ENCODE measurements around the gene CEP19.

The CEP19 gene

GRCh38 chr3:196688349-196688748 lies 23.7 kb downstream of the CEP19 start:
- H3K9me3 ChIP-seq = no peaks in the 10 kb centered on the region
- no peaks in the 10 kb centered on the region for H3K36me3 ChIP-seq
- H3K4me3 ChIP-seq (ENCODE audit: low read depth, low read length) = no peak overlapping the region
- H3K27me3 ChIP-seq = no peaks in the 10 kb centered on the region
- H3K4me1 ChIP-seq = no peaks in the 10 kb centered on the region
- no peak for TF ChIP-seq CTCF (IDR thresholded peaks at IDR 0.05; ENCODE audit: low read depth, low read length)
- peak; percentile 29 for DNase-seq

- no peak for DNase-seq
- no peak overlapping the region for H3K4me3 ChIP-seq (ENCODE audit: low read depth, low read length)
- no peaks in the 10 kb centered on the region for H3K36me3 ChIP-seq
- no peaks in the 10 kb centered on the region for H3K4me1 ChIP-seq
- no peak for TF ChIP-seq CTCF (IDR thresholded peaks at IDR 0.05; ENCODE audit: low read depth, low read length)
- no peaks in the 10 kb centered on the region for H3K27me3 ChIP-seq
- no peaks in the 10 kb centered on the region for H3K9me3 ChIP-seq
These were observed 25.6 kb downstream of the CEP19 start for GRCh38 chr3:196686436-196686835.

GRCh38 chr3:196684548-196685407 lies 27.3 kb downstream of the CEP19 start:
- H3K4me3 ChIP-seq (ENCODE audit: low read depth, low read length) = peak overlapping the region; percentile 16
- H3K36me3 ChIP-seq = no peaks in the 10 kb centered on the region
- H3K4me1 ChIP-seq = no peaks in the 10 kb centered on the region
- H3K9me3 ChIP-seq = no peaks in the 10 kb centered on the region
- peak; percentile 64 for DNase-seq
- TF ChIP-seq CTCF (IDR thresholded peaks at IDR 0.05; ENCODE audit: low read depth, low read length) = peak; percentile 92
- H3K27me3 ChIP-seq = peaks cover 6% of the 10 kb centered on the region

- DNase-seq = no peak
- Histone ChIP-seq H3K27me3 (peaks cover 10% of the 10 kb centered on the region), H3K36me3 (no peaks in the 10 kb centered on the region), H3K4me3 (ENCODE audit: low read depth, low read length) (no peak overlapping the region), H3K9me3 (no peaks in the 10 kb centered on the region), H3K4me1 (no peaks in the 10 kb centered on the region)
- no peak for TF ChIP-seq CTCF (IDR thresholded peaks at IDR 0.05; ENCODE audit: low read depth, low read length)
These were observed 34.1 kb downstream of the CEP19 start for GRCh38 chr3:196677931-196678330.

- no peak overlapping the region for H3K4me3 ChIP-seq (ENCODE audit: low read depth, low read length)
- no peak for DNase-seq
- TF ChIP-seq CTCF (IDR thresholded peaks at IDR 0.05; ENCODE audit: low read depth, low read length) = no peak
- H3K4me1 ChIP-seq = no peaks in the 10 kb centered on the region
- H3K27me3 ChIP-seq = peaks cover 10% of the 10 kb centered on the region
- no peaks in the 10 kb centered on the region for H3K9me3 ChIP-seq
- H3K36me3 ChIP-seq = no peaks in the 10 kb centered on the region
These were observed 34.7 kb downstream of the CEP19 start for GRCh38 chr3:196677353-196677752.

- Histone ChIP-seq H3K36me3 (no peaks in the 10 kb centered on the region), H3K27me3 (peaks cover 2% of the 10 kb centered on the region; the same call in 1 of the 2 replicates), H3K4me3 (ENCODE audit: low read depth, low read length) (no peak overlapping the region), H3K9me3 (no peaks in the 10 kb centered on the region), H3K4me1 (no peaks in the 10 kb centered on the region)
- DNase-seq = no peak
- TF ChIP-seq CTCF (IDR thresholded peaks at IDR 0.05; ENCODE audit: low read depth, low read length) = no peak
These were observed 38.4 kb downstream of the CEP19 start for GRCh38 chr3:196673632-196674031.

All from BE2C (cell line).